Endothelial cell of umbilical vein (primary cell): ENCODE measurements around the gene ZNF680. TPM values are rescaled to one million over a fixed set of nuclear protein-coding genes. Genes with fewer than 3 reads are reported as not detected.

Experiments
- BruUV-seq: library from RNA; stranded (reverse); fragments of 400-500 nt; replicated peaks from 2 replicates; lab custom pipeline; 2021; lab: Mats Ljungman, UMichigan
- CTCF ChIA-PET: fragments of 300-600, 350-600 bp; sonication (Branson Sonifier 250); formaldehyde crosslinking; loops from one replicate; lab custom pipeline; 2021; ENCODE audit warnings: antibody characterized with exemption, inconsistent platforms; lab: Charles Lee
- POLR2A ChIA-PET: fragments of 300-600, 350-600 bp; sonication (Branson Sonifier 250); formaldehyde crosslinking; loops from one replicate; lab custom pipeline; 2021; ENCODE audit warnings: antibody characterized with exemption, inconsistent platforms; lab: Charles Lee
- DNase-seq: peaks from one replicate; pipeline ENCODE4 v3.0.0-alpha.2; 2011; ENCODE audit warnings: low read depth, low spot score
- FAIRE-seq: peaks from 2 replicates; lab custom pipeline; 2011; peaks lifted over from hg19 to GRCh38; lab: Jason Lieb, UNC
- H2AFZ ChIP-seq: 2 replicates; pipeline ENCODE4 v1.6.0; 2012; ENCODE audit warnings: low read depth, low read length, control low read depth, inconsistent platforms
- H3K27ac ChIP-seq: 2 replicates; pipeline ENCODE4 v1.5.1; 2011; ENCODE audit warnings: low read depth, mild to moderate bottlenecking, control low read depth, low read length, moderate library complexity; ENCODE audit not compliant: insufficient read depth
- H3K27me3 ChIP-seq, 2 experiments: 2 replicates each; pipeline versions ENCODE4 v1.6.0 to v1.6.1; 2011; ENCODE audit warnings: low read length in 2 of 2, mixed read lengths in 1 of 2; ENCODE audit not compliant: control insufficient read depth in 2 of 2, insufficient read depth in 2 of 2
- H3K36me3 ChIP-seq, 2 experiments: 2 replicates in 1 of 2; 3 replicates in 1 of 2; pipeline ENCODE4 v1.5.1; 2011; ENCODE audit warnings: low read length in 2 of 2, mild to moderate bottlenecking in 1 of 2, moderate library complexity in 1 of 2; ENCODE audit not compliant: control insufficient read depth in 2 of 2, insufficient read depth in 2 of 2; ENCODE audit errors: extremely low read depth in 1 of 2
- H3K4me1 ChIP-seq: 3 replicates; pipeline ENCODE4 v1.5.1; 2011; ENCODE audit warnings: mild to moderate bottlenecking, low read length; ENCODE audit not compliant: control insufficient read depth, insufficient read depth; ENCODE audit errors: extremely low read depth
- H3K4me2 ChIP-seq: 2 replicates; pipeline ENCODE4 v1.6.1; 2011; ENCODE audit warnings: low read length, control low read depth, mixed read lengths; ENCODE audit not compliant: insufficient read depth
- H3K4me3 ChIP-seq, 3 experiments: fragments of 200-600 bp in 1 of 3; sonication (generic), shearing (Covaris generic) in 1 of 3; replicated peaks in 1 of 3; 2 replicates each; pipeline ENCODE4 v1.5.1; 2011 to 2016; ENCODE audit warnings: control low read depth in 3 of 3, low read length in 3 of 3, mild to moderate bottlenecking in 2 of 3, inconsistent platforms in 1 of 3, low read depth in 1 of 3, moderate library complexity in 1 of 3; ENCODE audit not compliant: insufficient read depth in 1 of 3
- H3K79me2 ChIP-seq: 2 replicates; pipeline ENCODE4 v1.6.0; 2012; ENCODE audit warnings: low read length, inconsistent platforms; ENCODE audit not compliant: control insufficient read depth, insufficient read depth
- H3K9ac ChIP-seq: replicated peaks from 2 replicates; pipeline ENCODE3; 2011; ENCODE audit warnings: low read length, control low read depth; ENCODE audit not compliant: insufficient read depth; ENCODE audit errors: extremely low read depth
- H3K9me1 ChIP-seq: replicated peaks from 3 replicates; pipeline ENCODE4 v1.6.0; 2011; ENCODE audit warnings: mild to moderate bottlenecking, low read length; ENCODE audit not compliant: control insufficient read depth, insufficient read depth; ENCODE audit errors: extremely low read depth
- H3K9me3 ChIP-seq: replicated peaks from 2 replicates; pipeline ENCODE4 v1.5.1; 2012; ENCODE audit warnings: low read length, inconsistent platforms; ENCODE audit not compliant: control insufficient read depth, insufficient read depth
- H4K20me1 ChIP-seq: replicated peaks from 2 replicates; pipeline ENCODE3; 2011; ENCODE audit warnings: mild to moderate bottlenecking, low read length; ENCODE audit not compliant: control insufficient read depth, insufficient read depth; ENCODE audit errors: extremely low read depth
- CTCF ChIP-seq, 2 donors: IDR thresholded peaks; 1 replicate in 1 of 2; 2 replicates in 1 of 2; pipeline ENCODE4 v1.5.1; 2011; ENCODE audit warnings: low read length in 2 of 2, mild to moderate bottlenecking in 2 of 2, moderate library complexity in 2 of 2, control low read depth in 1 of 2, inconsistent platforms in 1 of 2, low read depth in 1 of 2; ENCODE audit not compliant: insufficient read depth in 1 of 2; ENCODE audit errors: extremely low read depth in 1 of 2
- EZH2 ChIP-seq: IDR thresholded peaks from 2 replicates; pipeline ENCODE4 v1.6.1; 2012; ENCODE audit warnings: borderline replicate concordance, low read depth, mild to moderate bottlenecking, moderate library complexity, low read length, inconsistent platforms; ENCODE audit not compliant: severe bottlenecking
- FOS ChIP-seq: IDR thresholded peaks from 2 replicates; pipeline ENCODE4 v1.6.1; 2011; ENCODE audit warnings: mild to moderate bottlenecking, low read length, moderate library complexity, borderline replicate concordance; ENCODE audit not compliant: insufficient read depth
- GATA2 ChIP-seq: IDR thresholded peaks from 2 replicates; pipeline ENCODE4 v1.7.0; 2011; ENCODE audit warnings: low read depth, mild to moderate bottlenecking, moderate library complexity, mixed read lengths, low read length; ENCODE audit not compliant: insufficient read length, insufficient read depth
- JUN ChIP-seq: IDR thresholded peaks from 2 replicates; pipeline ENCODE4 v1.6.1; 2011; ENCODE audit warnings: borderline replicate concordance, low read depth; ENCODE audit not compliant: insufficient read length, insufficient read depth
- MAX ChIP-seq: IDR thresholded peaks from 2 replicates; pipeline ENCODE4 v1.6.1; 2011; ENCODE audit not compliant: insufficient read depth, insufficient read length
- MYC ChIP-seq: IDR thresholded peaks from one replicate; pipeline ENCODE4 v1.6.1; 2011; ENCODE audit warnings: mild to moderate bottlenecking, low read depth, low read length
- POLR2A ChIP-seq: IDR thresholded peaks from 2 replicates; pipeline ENCODE4 v1.6.1; 2012; ENCODE audit warnings: low read depth, mild to moderate bottlenecking, control low read depth, low read length
- POLR2AphosphoS5 ChIP-seq: IDR thresholded peaks from 2 replicates; pipeline ENCODE4 v1.6.1; 2012; ENCODE audit warnings: low read depth, mild to moderate bottlenecking, control low read depth, low read length, moderate library complexity; ENCODE audit not compliant: insufficient read depth
- dilution Hi-C: fragments of 300-500 bp; cut with MboI; formaldehyde crosslinking; loops from one replicate; pipeline ENCODE4 v1.15.0; 2019; ENCODE audit warnings: low sequenced_read_pairs; ENCODE audit not compliant: extremely low pct_ligation_motif_present
- intact Hi-C: fragments of 100-400 bp; cut with micrococcal nuclease; formaldehyde crosslinking; loops from one replicate; pipeline ENCODE4 v1.10.0; 2022
- polyA plus RNA-seq, 4 experiments: library from polyadenylated mRNA; depleted of rRNA in 3 of 4; stranded (reverse) in 3 of 4; unstranded in 1 of 4; fragments of >200 nt; gene quantifications; 2 replicates each; pipeline versions ENCODE4 v1.2.1 to v1.2.3, GENCODE V29; 2011 to 2012; ENCODE audit warnings: missing spikeins in 1 of 4
- total RNA-seq: library from RNA; stranded (reverse); gene quantifications from 2 replicates; pipeline ENCODE4 v1.2.3, GENCODE V29; 2021

Gene ZNF680
- total and polyA plus RNA-seq, 2 donors (not counting 3 experiments of a cell fraction or from before 2014, with no cell fraction given): 1.0 to 10.8 TPM

GRCh38 chr7:64515330-64515729 lies 47.5 kb downstream of the ZNF680 start:
- Histone ChIP-seq H3K4me2 (no peak overlapping the region), H3K36me3 (no peaks in the 10 kb centered on the region), H3K27me3 (no peaks in the 10 kb centered on the region), H3K27ac (no peak overlapping the region), H3K9me1 (no peaks in the 10 kb centered on the region), H3K9me3 (peaks cover 3% of the 10 kb centered on the region), H3K79me2 (peaks cover 9% of the 10 kb centered on the region), H3K4me1 (no peaks in the 10 kb centered on the region), H3K9ac (no peak overlapping the region), H2AFZ (no peak overlapping the region), H3K4me3 (no peak overlapping the region), H4K20me1 (no peaks in the 10 kb centered on the region)
- TF ChIP-seq MYC (no peak), EZH2 (no peak), JUN (no peak), CTCF (IDR thresholded peaks at IDR 0.05; ENCODE audit: extremely low read depth in 1 of 2, insufficient read depth in 1 of 2, low read depth in 1 of 2, low read length in 2 of 2) (no peak), FOS (no peak), POLR2A (no peak), MAX (no peak), GATA2 (no peak), POLR2AphosphoS5 (no peak)
- no TSS peak for BruUV-seq
- ChIA-PET CTCF (no interaction called here), POLR2A (no interaction called here)
- no peak for DNase-seq
- dilution Hi-C loops: no loop called here
- intact Hi-C loops: no loop called here
- no peak for FAIRE-seq
